GM18870 (cell line): Measurements from ENCODE around the gene PSMA1.
A peak's percentile ranks its signal among the peaks of the same experiment; 100 is the strongest.
"Not testable (repeated sequence)": the region's sequence is repeated elsewhere in the genome, so short reads cannot be mapped to it uniquely, and the experiment has no call there.

Experiments
- ATAC-seq: cut with Tn5 transposase; IDR thresholded peaks from one replicate; pipeline ENCODE4 v1.9.1; 2021; ENCODE audit warnings: moderate library complexity; ENCODE audit not compliant: unreplicated experiment

PSMA1 gene

GRCh38 chr11:14519917-14520746 lies at the start of gene PSMA1:
Gene PSMA1 (minus strand): TSS chr11:14520386. CDS start chr11:14520299, 87 bp downstream.
- ATAC-seq = peak; percentile 94

GRCh38 chr11:14569516-14569915 lies 49.3 kb upstream of the PSMA1 start:
- ATAC-seq = not testable (repeated sequence)

- ATAC-seq = no peak
Observed at GRCh38 chr11:14567064-14567651, 47.0 kb upstream of the PSMA1 start.

- no peak for ATAC-seq
Observed at GRCh38 chr11:14566331-14567063, 46.3 kb upstream of the PSMA1 start.

GRCh38 chr11:14565845-14566244 lies 45.7 kb upstream of the PSMA1 start:
- no peak for ATAC-seq

GRCh38 chr11:14555818-14556217 lies 35.6 kb upstream of the PSMA1 start:
- no peak for ATAC-seq

GRCh38 chr11:14554959-14555358 lies 34.8 kb upstream of the PSMA1 start:
- no peak for ATAC-seq

- ATAC-seq = no peak
Observed at GRCh38 chr11:14552089-14552488, 31.9 kb upstream of the PSMA1 start.

GRCh38 chr11:14551380-14551779 lies 31.2 kb upstream of the PSMA1 start:
- ATAC-seq = no peak

GRCh38 chr11:14549891-14550290 lies 29.7 kb upstream of the PSMA1 start:
- no peak for ATAC-seq

GRCh38 chr11:14547440-14547839 lies 27.3 kb upstream of the PSMA1 start:
- no peak for ATAC-seq

- no peak for ATAC-seq
Observed at GRCh38 chr11:14546672-14547071, 26.5 kb upstream of the PSMA1 start.

- peak; percentile 85 for ATAC-seq
Observed at GRCh38 chr11:14544611-14545010, 24.4 kb upstream of the PSMA1 start.

- ATAC-seq = no peak
Observed at GRCh38 chr11:14543260-14543659, 23.1 kb upstream of the PSMA1 start.

GRCh38 chr11:14542324-14542723 lies 22.1 kb upstream of the PSMA1 start:
- ATAC-seq = no peak

GRCh38 chr11:14541192-14541947 lies 21.2 kb upstream of the PSMA1 start:
- no peak for ATAC-seq

- ATAC-seq = no peak
Observed at GRCh38 chr11:14539982-14540421, 19.8 kb upstream of the PSMA1 start.

GRCh38 chr11:14538926-14539554 lies 18.9 kb upstream of the PSMA1 start:
- ATAC-seq = no peak

GRCh38 chr11:14538271-14538925 lies 18.2 kb upstream of the PSMA1 start:
- no peak for ATAC-seq

- peak; percentile 80 for ATAC-seq
Observed at GRCh38 chr11:14537134-14537599, 17.0 kb upstream of the PSMA1 start.
